Nephron (organoid): ENCODE data around the gene ZNF777.
A peak's percentile ranks its signal among the peaks of the same experiment; 100 is the strongest.
"Not testable (repeated sequence)": the region's sequence is repeated elsewhere in the genome, so short reads cannot be mapped to it uniquely, and the experiment has no call there.

Experiments
- H3K27ac Mint-ChIP-seq, 3 experiments: 2 replicates each; pipeline ENCODE4 v1.8.0; 2020; ENCODE audit warnings: mixed read lengths in 3 of 3, mild to moderate bottlenecking in 2 of 3, moderate library complexity in 1 of 3
- H3K27me3 Mint-ChIP-seq: 2 replicates; pipeline ENCODE4 v1.8.0; 2021; ENCODE audit warnings: low read depth, mild to moderate bottlenecking, moderate library complexity, mixed read lengths
- H3K36me3 Mint-ChIP-seq: 2 replicates; pipeline ENCODE4 v1.8.0; 2020; ENCODE audit warnings: low read depth, mixed read lengths
- H3K4me1 Mint-ChIP-seq: 2 replicates; pipeline ENCODE4 v1.8.0; 2020; ENCODE audit warnings: mixed read lengths
- H3K4me3 Mint-ChIP-seq, 3 experiments: 2 replicates each; pipeline ENCODE4 v1.8.0; 2020; ENCODE audit warnings: mild to moderate bottlenecking in 3 of 3, mixed read lengths in 3 of 3, moderate library complexity in 2 of 3
- H3K9me3 Mint-ChIP-seq: 2 replicates; pipeline ENCODE4 v1.8.0; 2020; ENCODE audit warnings: mixed read lengths
- TF ChIP-seq, protein P1 (sequence below), 3 experiments: fragments of 200-600 bp; sonication (generic); IDR thresholded peaks; one replicate each; pipeline ENCODE4 v1.5.0; 2021; ENCODE audit warnings: antibody characterized with exemption in 3 of 3; ENCODE audit not compliant: unreplicated experiment in 3 of 3

Gene ZNF777

DNA sequence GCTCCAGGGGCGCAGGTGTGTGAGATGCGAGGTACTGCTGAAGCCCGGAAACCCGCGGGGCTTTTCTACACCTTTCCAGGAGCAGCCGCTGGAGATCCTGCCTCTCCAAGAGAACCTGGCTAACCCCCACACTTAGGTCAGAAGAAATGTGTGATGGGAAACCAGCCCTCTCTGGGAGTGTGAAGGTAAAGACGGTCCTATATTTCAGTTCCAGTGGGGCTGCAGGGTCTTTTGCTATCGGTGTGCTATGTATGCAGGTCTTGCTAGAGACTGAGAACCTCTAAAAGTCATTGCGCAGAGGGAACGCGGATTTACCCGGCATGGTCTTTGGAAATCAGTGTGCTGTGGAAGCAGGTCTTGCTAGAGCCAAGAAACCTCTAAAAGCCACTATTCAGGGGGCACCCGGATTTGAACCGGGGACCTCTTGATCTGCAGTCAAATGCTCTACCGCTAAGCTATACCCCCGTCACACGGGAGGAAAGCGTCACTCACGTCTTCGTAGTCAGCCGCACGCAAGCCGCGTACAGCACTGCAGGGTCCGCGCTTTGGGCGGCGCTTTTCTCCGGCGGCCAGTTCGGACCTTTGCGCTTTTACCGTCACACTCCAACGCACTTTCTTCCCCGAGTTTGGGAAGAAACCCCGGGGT is 46.0 kb downstream of the ZNF777 start:
- TF ChIP-seq, protein P1, sequence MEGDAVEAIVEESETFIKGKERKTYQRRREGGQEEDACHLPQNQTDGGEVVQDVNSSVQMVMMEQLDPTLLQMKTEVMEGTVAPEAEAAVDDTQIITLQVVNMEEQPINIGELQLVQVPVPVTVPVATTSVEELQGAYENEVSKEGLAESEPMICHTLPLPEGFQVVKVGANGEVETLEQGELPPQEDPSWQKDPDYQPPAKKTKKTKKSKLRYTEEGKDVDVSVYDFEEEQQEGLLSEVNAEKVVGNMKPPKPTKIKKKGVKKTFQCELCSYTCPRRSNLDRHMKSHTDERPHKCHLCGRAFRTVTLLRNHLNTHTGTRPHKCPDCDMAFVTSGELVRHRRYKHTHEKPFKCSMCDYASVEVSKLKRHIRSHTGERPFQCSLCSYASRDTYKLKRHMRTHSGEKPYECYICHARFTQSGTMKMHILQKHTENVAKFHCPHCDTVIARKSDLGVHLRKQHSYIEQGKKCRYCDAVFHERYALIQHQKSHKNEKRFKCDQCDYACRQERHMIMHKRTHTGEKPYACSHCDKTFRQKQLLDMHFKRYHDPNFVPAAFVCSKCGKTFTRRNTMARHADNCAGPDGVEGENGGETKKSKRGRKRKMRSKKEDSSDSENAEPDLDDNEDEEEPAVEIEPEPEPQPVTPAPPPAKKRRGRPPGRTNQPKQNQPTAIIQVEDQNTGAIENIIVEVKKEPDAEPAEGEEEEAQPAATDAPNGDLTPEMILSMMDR (IDR thresholded peaks at IDR 0.05; ENCODE audit: unreplicated experiment in 3 of 3): no peak
- peak overlapping the region; percentile 77 to 81 (median 78) for H3K4me3 Mint-ChIP-seq

DNA sequence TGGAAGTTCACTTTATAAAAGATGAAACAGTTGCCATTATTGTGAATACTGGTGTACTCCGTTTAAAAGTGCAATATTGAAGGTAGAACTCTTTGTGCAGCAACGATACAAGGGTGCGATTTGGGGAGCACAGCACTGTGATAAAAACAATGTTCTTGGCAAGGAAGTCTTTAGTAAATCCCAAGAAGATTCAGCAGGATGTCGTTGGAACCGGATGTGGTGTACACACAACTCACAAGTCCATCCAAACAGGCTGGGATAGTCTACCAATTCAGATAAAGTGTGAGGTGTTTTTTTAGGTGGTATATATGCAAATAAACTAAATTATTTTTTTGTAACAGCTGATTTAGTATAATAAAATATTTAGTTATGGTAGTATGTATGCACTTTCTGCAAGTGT is 46.7 kb downstream of the ZNF777 start:
- H3K27me3 Mint-ChIP-seq: peaks cover 15% of the 10 kb centered on the region
- no peaks in the 10 kb centered on the region for H3K9me3 Mint-ChIP-seq
- H3K36me3 Mint-ChIP-seq: no peaks in the 10 kb centered on the region
- TF ChIP-seq, protein P1 (IDR thresholded peaks at IDR 0.05; ENCODE audit: unreplicated experiment in 3 of 3): no peak
- H3K27ac Mint-ChIP-seq: no peak overlapping the region
- H3K4me3 Mint-ChIP-seq: peak overlapping the region; percentile 31 to 54 (median 39)
- H3K4me1 Mint-ChIP-seq: peaks cover 8% of the 10 kb centered on the region

More for the DNA sequence above, 46.0 kb downstream of the ZNF777 start:
- Mint-ChIP-seq H3K27me3 (peaks cover 15% of the 10 kb centered on the region), H3K36me3 (no peaks in the 10 kb centered on the region), H3K9me3 (no peaks in the 10 kb centered on the region), H3K27ac (peak overlapping the region; percentile 23 to 58 (median 51)), H3K4me1 (peaks cover 8% of the 10 kb centered on the region)

DNA sequence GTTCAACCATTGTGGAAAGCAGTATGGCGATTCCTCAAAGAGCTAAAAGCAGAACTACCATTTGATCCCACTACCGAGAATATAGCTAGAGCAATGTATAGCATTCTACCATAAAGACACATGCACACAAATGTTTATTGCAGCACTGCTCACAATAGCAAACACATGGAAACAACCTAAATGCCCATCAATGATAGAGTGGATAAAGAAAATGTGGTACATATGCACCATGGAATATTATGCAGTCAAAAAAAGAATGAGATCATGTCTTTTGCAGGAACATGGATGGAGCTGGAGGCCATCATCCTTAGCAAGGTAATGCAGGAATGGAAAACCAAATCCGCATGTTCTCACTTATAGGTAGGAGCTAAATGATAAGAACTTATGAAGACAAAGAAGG is 47.8 kb downstream of the ZNF777 start:
- not testable (repeated sequence) for H3K9me3 Mint-ChIP-seq, H3K27ac Mint-ChIP-seq, H3K4me1 Mint-ChIP-seq, H3K36me3 Mint-ChIP-seq, H3K4me3 Mint-ChIP-seq
- H3K27me3 Mint-ChIP-seq: peaks cover 15% of the 10 kb centered on the region

DNA sequence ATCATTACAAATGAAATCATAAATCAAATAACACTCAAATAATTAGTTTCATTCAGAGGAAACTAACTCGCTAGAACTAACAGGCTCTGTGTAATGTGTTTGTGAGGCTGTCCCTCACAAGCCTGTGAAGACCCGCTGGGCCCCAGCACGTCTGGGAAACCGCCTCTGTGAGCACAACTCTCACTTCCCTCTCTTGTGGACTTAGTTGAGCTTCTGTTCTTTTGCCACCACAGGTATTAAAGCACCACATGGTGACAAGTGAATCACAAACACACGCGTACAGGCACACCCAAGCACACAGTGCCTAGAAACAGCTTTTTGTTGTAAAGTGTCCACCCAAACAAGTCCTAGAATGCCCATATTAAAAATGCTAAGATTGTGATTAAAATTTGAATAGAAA is 51.0 kb downstream of the ZNF777 start:
- Mint-ChIP-seq H3K27me3 (peaks cover 8% of the 10 kb centered on the region), H3K36me3 (no peaks in the 10 kb centered on the region), H3K4me1 (peaks cover 4% of the 10 kb centered on the region), H3K4me3 (no peak overlapping the region), H3K27ac (no peak overlapping the region), H3K9me3 (peaks cover 3% of the 10 kb centered on the region)
- TF ChIP-seq, protein P1 (IDR thresholded peaks at IDR 0.05; ENCODE audit: unreplicated experiment in 3 of 3): no peak

DNA sequence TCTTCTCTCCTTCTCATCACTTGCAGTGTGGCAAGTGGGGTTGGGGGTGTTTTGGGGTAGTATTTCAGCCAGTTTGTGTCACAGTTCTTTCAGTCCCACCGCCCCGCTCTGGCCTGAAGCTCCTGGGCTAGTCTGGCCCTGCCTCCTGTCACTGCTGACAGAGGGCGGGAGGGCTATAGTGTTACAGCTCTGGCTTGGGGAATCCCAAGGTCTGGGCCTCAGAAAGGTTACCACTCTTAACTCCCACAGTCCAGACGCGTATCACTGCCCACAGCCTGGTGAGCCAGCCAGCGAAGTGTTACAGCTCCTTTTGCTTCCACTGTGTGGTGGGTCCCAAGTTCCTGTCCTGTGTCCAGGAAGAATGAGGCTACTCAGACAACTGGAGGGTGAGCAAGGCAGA is 56.0 kb downstream of the ZNF777 start:
- H3K36me3 Mint-ChIP-seq: no peaks in the 10 kb centered on the region
- H3K4me3 Mint-ChIP-seq: no peak overlapping the region
- H3K27me3 Mint-ChIP-seq: peaks cover 9% of the 10 kb centered on the region
- no peaks in the 10 kb centered on the region for H3K4me1 Mint-ChIP-seq
- H3K9me3 Mint-ChIP-seq: peaks cover 3% of the 10 kb centered on the region
- H3K27ac Mint-ChIP-seq: no peak overlapping the region
- TF ChIP-seq, protein P1 (IDR thresholded peaks at IDR 0.05; ENCODE audit: unreplicated experiment in 3 of 3): no peak

DNA sequence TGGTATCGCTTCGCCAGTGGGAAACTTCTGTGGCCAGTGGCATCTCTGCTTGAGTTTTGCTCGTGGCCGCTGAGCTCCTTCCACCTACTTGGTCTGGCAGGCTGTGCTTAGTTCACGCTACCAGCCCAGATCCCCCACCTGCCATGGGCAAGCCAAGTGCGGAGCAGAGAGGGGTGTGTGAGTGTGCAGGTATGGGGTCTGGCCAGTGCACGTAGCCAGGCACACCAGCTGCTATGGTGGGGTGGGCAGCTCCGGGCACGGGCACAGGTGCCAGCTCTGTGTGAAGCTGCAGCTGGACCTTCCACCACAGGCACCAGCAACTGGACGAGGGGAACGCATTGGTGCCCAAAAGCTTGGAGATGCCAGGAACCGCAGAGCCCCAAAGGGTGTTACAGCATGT is 56.5 kb downstream of the ZNF777 start:
- Mint-ChIP-seq H3K27ac (no peak overlapping the region), H3K4me3 (no peak overlapping the region), H3K36me3 (no peaks in the 10 kb centered on the region), H3K4me1 (no peaks in the 10 kb centered on the region), H3K27me3 (peaks cover 9% of the 10 kb centered on the region), H3K9me3 (peaks cover 3% of the 10 kb centered on the region)
- TF ChIP-seq, protein P1 (IDR thresholded peaks at IDR 0.05; ENCODE audit: unreplicated experiment in 3 of 3): no peak
